Glutamatergic neuron (in vitro differentiated cells): ENCODE data around the gene PLEK. TPM values are rescaled to one million over a fixed set of nuclear protein-coding genes. Genes with fewer than 3 reads are reported as not detected.

Source experiments
- DNase-seq: peaks from one replicate; pipeline ENCODE4 v3.0.0; 2022
- H3K27ac Mint-ChIP-seq: one replicate; pipeline ENCODE4 v1.8.0; 2020; ENCODE audit warnings: mild to moderate bottlenecking, mixed read lengths, inconsistent platforms; ENCODE audit not compliant: unreplicated experiment
- H3K27me3 Mint-ChIP-seq: one replicate; pipeline ENCODE4 v1.8.0; 2020; ENCODE audit warnings: mild to moderate bottlenecking, moderate library complexity, mixed read lengths, inconsistent platforms; ENCODE audit not compliant: unreplicated experiment
- H3K36me3 Mint-ChIP-seq: one replicate; pipeline ENCODE4 v1.8.0; 2020; ENCODE audit warnings: mild to moderate bottlenecking, mixed read lengths, inconsistent platforms; ENCODE audit not compliant: unreplicated experiment
- H3K4me1 Mint-ChIP-seq: one replicate; pipeline ENCODE4 v1.8.0; 2020; ENCODE audit warnings: mild to moderate bottlenecking, low read depth, mixed read lengths, inconsistent platforms; ENCODE audit not compliant: unreplicated experiment
- H3K4me3 Mint-ChIP-seq: one replicate; pipeline ENCODE4 v1.8.0; 2020; ENCODE audit warnings: mild to moderate bottlenecking, mixed read lengths, inconsistent platforms; ENCODE audit not compliant: unreplicated experiment
- H3K9me3 Mint-ChIP-seq: one replicate; pipeline ENCODE4 v1.8.0; 2020; ENCODE audit warnings: mild to moderate bottlenecking, moderate library complexity, mixed read lengths, inconsistent platforms; ENCODE audit not compliant: unreplicated experiment
- total RNA-seq: library from RNA; stranded (reverse); fragmentation: NEBNext Ultra II Directional; extraction: Animal tissue kit (Norgen Biotek cat#: 25700); gene quantifications from one replicate; pipeline ENCODE4 v1.2.1, GENCODE V29; 2021; ENCODE audit not compliant: unreplicated experiment
- TF ChIP-seq, protein P1 (sequence below): fragments of 200-600 bp; sonication (generic); IDR thresholded peaks from one replicate; pipeline ENCODE4 v1.5.0; 2021; ENCODE audit not compliant: partially characterized antibody, unreplicated experiment

PLEK gene
- total RNA-seq, 1 donor from 2014 or later, result not detected

GRCh38 chr2:68425503-68425902, 60.4 kb downstream of the PLEK start:
- H3K27me3 Mint-ChIP-seq, result no peaks in the 10 kb centered on the region
- H3K9me3 Mint-ChIP-seq, result no peaks in the 10 kb centered on the region
- no peak overlapping the region for H3K27ac Mint-ChIP-seq
- no peaks in the 10 kb centered on the region for H3K4me1 Mint-ChIP-seq
- no peak for DNase-seq
- no peaks in the 10 kb centered on the region for H3K36me3 Mint-ChIP-seq
- TF ChIP-seq, protein P1, sequence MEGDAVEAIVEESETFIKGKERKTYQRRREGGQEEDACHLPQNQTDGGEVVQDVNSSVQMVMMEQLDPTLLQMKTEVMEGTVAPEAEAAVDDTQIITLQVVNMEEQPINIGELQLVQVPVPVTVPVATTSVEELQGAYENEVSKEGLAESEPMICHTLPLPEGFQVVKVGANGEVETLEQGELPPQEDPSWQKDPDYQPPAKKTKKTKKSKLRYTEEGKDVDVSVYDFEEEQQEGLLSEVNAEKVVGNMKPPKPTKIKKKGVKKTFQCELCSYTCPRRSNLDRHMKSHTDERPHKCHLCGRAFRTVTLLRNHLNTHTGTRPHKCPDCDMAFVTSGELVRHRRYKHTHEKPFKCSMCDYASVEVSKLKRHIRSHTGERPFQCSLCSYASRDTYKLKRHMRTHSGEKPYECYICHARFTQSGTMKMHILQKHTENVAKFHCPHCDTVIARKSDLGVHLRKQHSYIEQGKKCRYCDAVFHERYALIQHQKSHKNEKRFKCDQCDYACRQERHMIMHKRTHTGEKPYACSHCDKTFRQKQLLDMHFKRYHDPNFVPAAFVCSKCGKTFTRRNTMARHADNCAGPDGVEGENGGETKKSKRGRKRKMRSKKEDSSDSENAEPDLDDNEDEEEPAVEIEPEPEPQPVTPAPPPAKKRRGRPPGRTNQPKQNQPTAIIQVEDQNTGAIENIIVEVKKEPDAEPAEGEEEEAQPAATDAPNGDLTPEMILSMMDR, result no peak
- H3K4me3 Mint-ChIP-seq, result no peak overlapping the region

DNA sequence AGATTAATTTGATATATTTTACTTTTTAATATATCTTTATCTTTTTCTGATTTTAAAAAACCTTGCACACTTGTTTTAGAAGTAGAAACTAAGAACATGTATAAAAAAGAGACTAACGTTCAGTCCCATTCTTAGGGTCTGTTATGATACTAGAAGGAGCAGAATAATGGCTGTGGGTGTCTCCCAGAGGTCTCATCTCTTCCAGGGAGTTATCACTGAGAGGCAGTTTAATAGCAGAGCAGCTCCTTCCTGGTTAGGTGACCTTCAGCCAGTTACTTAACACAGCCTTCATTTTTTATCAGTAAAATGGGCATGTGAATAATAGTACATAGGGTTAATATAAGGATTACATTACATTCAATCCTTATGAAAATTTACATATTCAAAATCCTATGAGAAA, 61.4 kb downstream of the PLEK start:
- H3K36me3 Mint-ChIP-seq, result no peaks in the 10 kb centered on the region
- no peaks in the 10 kb centered on the region for H3K4me1 Mint-ChIP-seq
- H3K4me3 Mint-ChIP-seq, result no peak overlapping the region
- no peak overlapping the region for H3K27ac Mint-ChIP-seq
- TF ChIP-seq, protein P1, result no peak
- DNase-seq, result no peak
- H3K27me3 Mint-ChIP-seq, result no peaks in the 10 kb centered on the region
- no peaks in the 10 kb centered on the region for H3K9me3 Mint-ChIP-seq

GRCh38 chr2:68426848-68427579, 61.9 kb downstream of the PLEK start:
- Mint-ChIP-seq H3K9me3 (no peaks in the 10 kb centered on the region), H3K27me3 (no peaks in the 10 kb centered on the region), H3K4me3 (no peak overlapping the region), H3K36me3 (no peaks in the 10 kb centered on the region), H3K27ac (no peak overlapping the region), H3K4me1 (no peaks in the 10 kb centered on the region)
- no peak for DNase-seq
- TF ChIP-seq, protein P1, result no peak

- Mint-ChIP-seq H3K4me1 (no peaks in the 10 kb centered on the region), H3K9me3 (no peaks in the 10 kb centered on the region)
Observed at GRCh38 chr2:68428126-68428525, 63.0 kb downstream of the PLEK start.

GRCh38 chr2:68428746-68429145, 63.7 kb downstream of the PLEK start:
- Mint-ChIP-seq H3K9me3 (peaks cover under 1% of the 10 kb centered on the region), H3K27me3 (no peaks in the 10 kb centered on the region), H3K27ac (no peak overlapping the region), H3K4me1 (no peaks in the 10 kb centered on the region), H3K36me3 (no peaks in the 10 kb centered on the region), H3K4me3 (no peak overlapping the region)
- TF ChIP-seq, protein P1, result no peak
- no peak for DNase-seq

More at GRCh38 chr2:68428126-68428525, 63.0 kb downstream of the PLEK start:
- no peaks in the 10 kb centered on the region for H3K36me3 Mint-ChIP-seq
- no peak overlapping the region for H3K27ac Mint-ChIP-seq
- H3K4me3 Mint-ChIP-seq, result no peak overlapping the region
- DNase-seq, result no peak
- H3K27me3 Mint-ChIP-seq, result no peaks in the 10 kb centered on the region
- TF ChIP-seq, protein P1, result no peak
